Glomerular visceral epithelial cell (primary cell): ENCODE results near the gene SARNP.

Source experiments
- DNase-seq: peaks from one replicate; pipeline ENCODE4 v3.0.0-alpha.2; 2016; ENCODE audit errors: extremely low spot score

SARNP gene

GRCh38 chr12:55707841-55708694, 109.5 kb downstream of the SARNP start, which contains the start of gene ITGA7:
TSS of gene ITGA7 (minus strand) at chr12:55707904. CDS start at chr12:55707682, 222 bp downstream.
- DNase-seq = peak; percentile 36
